Heart left ventricle (tissue), 16 donors: ENCODE data around the gene SPAG17. TPM values are rescaled to one million over a fixed set of nuclear protein-coding genes. Genes with fewer than 3 reads are reported as not detected.

ENCODE experiments used
- ATAC-seq, 4 donors: fragments of 200-7000 bp; cut with Tn5 transposase; one replicate each; pipeline ENCODE4 v1.9.1; 2020 to 2022; ENCODE audit warnings: moderate library complexity in 4 of 4, mild to moderate bottlenecking in 3 of 4, moderate number of reproducible peaks in 1 of 4
- DNase-seq, 5 donors: peaks; one replicate each; pipeline ENCODE4 v3.0.0-alpha.2; 2020
- H3K27ac ChIP-seq, 12 donors: fragments of 200-600 bp; sonication (generic) in 4 of 12; one replicate each; pipeline versions ENCODE4 v1.5.0 to v1.8.0; 2016 to 2022; ENCODE audit warnings: mild to moderate bottlenecking in 2 of 12
- H3K27me3 ChIP-seq, 9 donors: fragments of 200-600 bp; sonication (generic) in 2 of 9; one replicate each; pipeline versions ENCODE4 v1.5.1 to v1.8.0; 2016 to 2022; ENCODE audit warnings: mild to moderate bottlenecking in 3 of 9
- H3K36me3 ChIP-seq, 9 donors: fragments of 200-600 bp; sonication (generic) in 2 of 9; one replicate each; pipeline versions ENCODE4 v1.5.0 to v1.8.0; 2018 to 2022; ENCODE audit warnings: mild to moderate bottlenecking in 2 of 9
- H3K4me1 ChIP-seq, 12 donors: fragments of 200-600 bp; sonication (generic) in 4 of 12; one replicate each; pipeline versions ENCODE4 v1.5.0 to v1.8.0; 2016 to 2022; ENCODE audit warnings: mild to moderate bottlenecking in 3 of 12
- H3K4me3 ChIP-seq, 12 donors: fragments of 200-600 bp; sonication (generic) in 4 of 12; one replicate each; pipeline versions ENCODE4 v1.5.0 to v1.8.0; 2017 to 2022; ENCODE audit warnings: mild to moderate bottlenecking in 9 of 12, moderate library complexity in 4 of 12
- H3K9me3 ChIP-seq, 12 donors: fragments of 200-600 bp; sonication (generic) in 4 of 12; one replicate each; pipeline versions ENCODE4 v1.5.0 to v1.8.0; 2016 to 2022; ENCODE audit warnings: mild to moderate bottlenecking in 1 of 12
- POLR2A ChIP-seq, 2 donors: fragments of 450-650 bp; IDR thresholded peaks; one replicate each; pipeline ENCODE4 v1.6.1; 2017; ENCODE audit warnings: antibody characterized with exemption in 2 of 2, mild to moderate bottlenecking in 2 of 2, moderate library complexity in 2 of 2
- WGBS, 4 donors: extraction: QIAGEN DNeasy Blood & Tissue Kit in 2 of 4; methylation state at CpG; one replicate each; pipeline versions ENCODE4 v1.1.5 to v1.1.7; 2013 to 2018; 5-methylcytosine and 5-hydroxymethylcytosine counted together
- intact Hi-C, 10 donors: fragments of 100-400 bp; cut with DNase I; formaldehyde crosslinking; loops; one replicate each; pipeline versions ENCODE4 v1.11.1 to v1.14.2; 2022
- polyA plus RNA-seq, 2 donors: library from polyadenylated mRNA; stranded (reverse); fragments of 200-250 nt; gene quantifications; one replicate each; pipeline ENCODE4 v1.2.3, GENCODE V29; 2013
- total RNA-seq, 9 donors: library from RNA; depleted of rRNA in 2 of 9; stranded (reverse); fragments of >200 nt in 2 of 9; fragmentation: NEBNext Ultra II Directional in 3 of 9; extraction: Animal tissue kit (Norgen Biotek cat#: 25700) in 3 of 9; gene quantifications; one replicate each; pipeline versions ENCODE4 v1.1.0 to v1.2.4, GENCODE V29; 2016 to 2023
- TF ChIP-seq, protein P1 (sequence below), 12 donors: fragments of 200-600 bp; sonication (generic) in 4 of 12; IDR thresholded peaks; one replicate each; pipeline versions ENCODE4 v1.5.0 to v1.8.0; 2018 to 2022; ENCODE audit warnings: antibody characterized with exemption in 12 of 12, mild to moderate bottlenecking in 5 of 12
- donor health status: ischemic (EF 13 %, LVEDD 7.1; RV severe dilation, severe dysfunction).
- donor health status: healthy with polysubstance abuse.
- donor health status: DM: no; HTN: yes; CAD: no.
- donor health status: DM: no; HTN: no; CAD: no.
- donor health status: ischemic (EF 25% LVEDD 6.9; RV normal size, moderate dysfunction).
- donor health status: ischemic (EF 25% LVEDD 5.7; RV mildly dilated, moderate dysfunction).
- donor health status: healthy.
- donor health status: DM: yes; HTN: yes; CAD: no.
- donor health status: ischemic (EF 35%, LVEDD 5.7; RV mildly dilated, moderate dysfunction).
- donor health status: nonischemic (EF 11% LVEDD 7.7; RV severe dilation, severe dysfunction).
- donor health status: DM: yes; HTN: yes; CAD: no.
- donor health status: PGD.
- donor health status: ischemic (EF 29% LVEDD 5.4; RV normal size, mild dysfunction).
- donor health status: nonischemic (EF 23%, LVEDD 6.1; RV moderate dilation, normal function).

Gene SPAG17
- total and polyA plus RNA-seq, 11 donors, result 0.38 to 0.48 TPM; not detected in 9

DNA sequence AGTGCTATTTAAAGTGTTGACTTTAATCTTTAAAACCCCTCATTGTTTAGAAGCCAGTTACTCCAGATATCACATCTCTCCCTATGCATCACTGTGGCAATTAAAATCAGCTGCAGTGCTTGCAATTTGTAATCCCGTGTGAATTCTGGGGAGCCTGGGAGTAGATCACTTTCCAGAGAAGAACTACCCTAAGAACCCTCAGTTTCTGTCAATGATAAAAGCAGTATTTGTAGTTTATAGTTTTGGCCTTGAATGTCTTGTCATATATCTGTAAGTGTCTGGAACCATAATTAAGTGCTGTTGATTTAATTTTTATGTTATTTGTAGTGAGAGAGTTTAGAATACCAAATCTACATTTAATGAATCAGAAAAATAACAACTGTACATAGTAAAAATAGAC lies 5.5 kb upstream of the SPAG17 start:
- DNase-seq, result no peak
- WGBS, 4 donors, result 53 to 80% (median 63%) methylated on average over 1 of the region's 1 CpG
- no peaks in the 10 kb centered on the region for H3K36me3 ChIP-seq
- H3K9me3 ChIP-seq, result peaks cover 0 to 16% (median 2%) of the 10 kb centered on the region in 12 donors
- intact Hi-C loops, result no loop called here
- H3K4me1 ChIP-seq, result no peaks in the 10 kb centered on the region
- no peak for TF ChIP-seq POLR2A (IDR thresholded peaks at IDR 0.05)
- TF ChIP-seq, protein P1, sequence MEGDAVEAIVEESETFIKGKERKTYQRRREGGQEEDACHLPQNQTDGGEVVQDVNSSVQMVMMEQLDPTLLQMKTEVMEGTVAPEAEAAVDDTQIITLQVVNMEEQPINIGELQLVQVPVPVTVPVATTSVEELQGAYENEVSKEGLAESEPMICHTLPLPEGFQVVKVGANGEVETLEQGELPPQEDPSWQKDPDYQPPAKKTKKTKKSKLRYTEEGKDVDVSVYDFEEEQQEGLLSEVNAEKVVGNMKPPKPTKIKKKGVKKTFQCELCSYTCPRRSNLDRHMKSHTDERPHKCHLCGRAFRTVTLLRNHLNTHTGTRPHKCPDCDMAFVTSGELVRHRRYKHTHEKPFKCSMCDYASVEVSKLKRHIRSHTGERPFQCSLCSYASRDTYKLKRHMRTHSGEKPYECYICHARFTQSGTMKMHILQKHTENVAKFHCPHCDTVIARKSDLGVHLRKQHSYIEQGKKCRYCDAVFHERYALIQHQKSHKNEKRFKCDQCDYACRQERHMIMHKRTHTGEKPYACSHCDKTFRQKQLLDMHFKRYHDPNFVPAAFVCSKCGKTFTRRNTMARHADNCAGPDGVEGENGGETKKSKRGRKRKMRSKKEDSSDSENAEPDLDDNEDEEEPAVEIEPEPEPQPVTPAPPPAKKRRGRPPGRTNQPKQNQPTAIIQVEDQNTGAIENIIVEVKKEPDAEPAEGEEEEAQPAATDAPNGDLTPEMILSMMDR (IDR thresholded peaks at IDR 0.05), result no peak
- no peak overlapping the region for H3K4me3 ChIP-seq
- ATAC-seq, result no peak
- H3K27me3 ChIP-seq, result no peaks in the 10 kb centered on the region
- no peak overlapping the region for H3K27ac ChIP-seq

DNA sequence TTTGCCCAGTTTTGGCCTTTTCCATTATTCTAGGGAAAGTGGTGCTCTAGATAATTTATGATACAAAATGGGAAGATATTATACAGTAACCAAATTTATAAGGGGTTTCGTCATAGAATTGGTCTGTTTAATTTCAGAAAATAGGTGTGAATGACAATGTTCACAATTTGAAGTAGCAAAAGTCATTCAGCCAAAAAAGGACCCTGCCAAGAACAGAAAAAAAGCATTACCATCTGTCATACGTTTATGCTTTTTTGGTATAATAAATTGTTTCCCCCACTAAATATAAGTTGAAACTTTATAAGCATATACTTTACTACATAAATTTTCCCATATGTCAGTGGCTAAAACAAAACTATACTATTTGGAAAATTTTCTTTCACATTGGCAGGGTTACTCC lies 4.5 kb upstream of the SPAG17 start:
- WGBS, 4 donors, result 36 to 73% (median 54%) methylated on average over 2 of the region's 2 CpGs
- H3K4me3 ChIP-seq, result no peak overlapping the region
- TF ChIP-seq, protein P1 (IDR thresholded peaks at IDR 0.05), result no peak
- no peak for TF ChIP-seq POLR2A (IDR thresholded peaks at IDR 0.05)
- no peaks in the 10 kb centered on the region for H3K36me3 ChIP-seq
- H3K27ac ChIP-seq, result no peak overlapping the region
- peaks cover 0 to 4% (median 0%) of the 10 kb centered on the region in 12 donors for H3K4me1 ChIP-seq
- DNase-seq (no peak), ATAC-seq (no peak)
- peaks cover 0 to 16% (median 2%) of the 10 kb centered on the region in 12 donors for H3K9me3 ChIP-seq
- intact Hi-C loops, result no loop called here
- peaks cover 0 to 8% (median 0%) of the 10 kb centered on the region in 9 donors for H3K27me3 ChIP-seq

DNA sequence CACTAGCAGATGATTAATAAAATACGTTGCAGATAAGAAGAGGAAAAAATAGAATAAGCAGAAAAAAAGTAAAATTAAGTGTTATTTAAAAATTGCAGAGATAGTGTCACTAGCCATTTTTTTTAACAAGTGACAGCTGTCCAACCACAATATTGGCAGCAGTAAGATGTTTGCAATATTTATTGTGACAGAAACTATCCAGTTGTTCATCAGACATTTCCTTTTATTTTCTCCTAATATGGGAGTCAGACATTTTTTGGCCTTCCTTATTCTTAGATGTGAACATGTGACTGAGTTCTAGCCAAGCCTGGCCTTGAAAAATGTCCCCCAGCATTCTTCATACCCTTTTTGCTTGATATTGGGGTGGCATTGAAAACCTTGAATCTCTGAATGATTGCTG lies 3.4 kb upstream of the SPAG17 start:
- H3K36me3 ChIP-seq, result no peaks in the 10 kb centered on the region
- whole genome bisulfite sequencing, 4 donors, result 37 to 58% (median 52%) methylated on average over 1 of the region's 1 CpG
- DNase-seq (no peak), ATAC-seq (no peak)
- no peak overlapping the region for H3K4me3 ChIP-seq
- peaks cover 0 to 9% (median 0%) of the 10 kb centered on the region in 9 donors for H3K27me3 ChIP-seq
- peaks cover 0 to 15% (median 2%) of the 10 kb centered on the region in 12 donors for H3K9me3 ChIP-seq
- peaks cover 0 to 4% (median 0%) of the 10 kb centered on the region in 12 donors for H3K4me1 ChIP-seq
- intact Hi-C loops, result no loop called here
- H3K27ac ChIP-seq, result no peak overlapping the region
- TF ChIP-seq, protein P1 (IDR thresholded peaks at IDR 0.05), result no peak
- TF ChIP-seq POLR2A (IDR thresholded peaks at IDR 0.05), result no peak

DNA sequence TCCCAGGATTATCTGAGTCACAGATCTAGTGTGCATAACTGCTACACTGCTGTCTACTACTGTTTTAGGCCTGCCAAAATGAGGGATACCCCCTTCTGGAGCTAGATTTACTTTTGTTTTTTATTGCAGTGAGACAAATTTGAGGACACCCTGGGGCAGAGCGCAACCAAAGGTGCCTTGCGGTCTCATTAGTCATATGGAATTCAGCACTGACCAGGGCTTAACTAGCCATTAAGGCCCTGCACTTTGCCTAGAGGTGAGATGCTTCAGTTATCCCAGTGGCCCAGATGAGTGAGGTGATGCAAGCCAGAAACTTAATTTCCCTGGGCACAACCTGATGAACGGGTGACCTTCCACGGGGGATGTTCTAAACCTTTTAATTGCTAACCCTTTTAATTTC lies 998 bp upstream of the SPAG17 start:
- H3K36me3 ChIP-seq, result no peaks in the 10 kb centered on the region
- H3K4me1 ChIP-seq, result peaks cover 0 to 4% (median 0%) of the 10 kb centered on the region in 12 donors
- ATAC-seq (no peak), DNase-seq (no peak)
- 87 to 96% (median 92%) methylated on average over 4 of the region's 4 CpGs for WGBS, 4 donors
- H3K4me3 ChIP-seq, result no peak overlapping the region
- no peaks in the 10 kb centered on the region for H3K9me3 ChIP-seq
- peaks cover 0 to 9% (median 0%) of the 10 kb centered on the region in 9 donors for H3K27me3 ChIP-seq
- TF ChIP-seq, protein P1 (IDR thresholded peaks at IDR 0.05), result no peak
- TF ChIP-seq POLR2A (IDR thresholded peaks at IDR 0.05), result no peak
- no peak overlapping the region for H3K27ac ChIP-seq
- intact Hi-C loops, result no loop called here
